ENCODE measurements around the gene NFE2L3.
"Not testable (repeated sequence)": the region's sequence is repeated elsewhere in the genome, so short reads cannot be mapped to it uniquely, and the experiment has no call there.

The NFE2L3 gene

GRCh38 chr7:26151953-26152781 is at the start of gene NFE2L3:
NFE2L3 (plus strand) TSS chr7:26152198; CDS start chr7:26152499, 301 bp downstream.
- Histone ChIP-seq H3K36me3 (ENCODE audit: control insufficient read depth, insufficient read depth, low read length) (no peaks in the 10 kb centered on the region), H3K27ac (ENCODE audit: low read depth, low read length) (no peak within 1 kb of the TSS), H3K9ac (ENCODE audit: low read length) (peak within 1 kb of the TSS; percentile 11), H3K27me3 (ENCODE audit: control insufficient read depth, insufficient read depth, low read length) (peaks cover 8% of the 10 kb centered on the region), H3K4me3 (ENCODE audit: low read length) (peak within 1 kb of the TSS; percentile 71), H3K4me1 (ENCODE audit: control insufficient read depth, insufficient read depth, low read length) (no peaks in the 10 kb centered on the region)

GRCh38 chr7:26103596-26103995 is 48.4 kb upstream of the NFE2L3 start:
- no peak overlapping the region for H3K9ac ChIP-seq (ENCODE audit: low read length)
- no peaks in the 10 kb centered on the region for H3K27me3 ChIP-seq (ENCODE audit: control insufficient read depth, insufficient read depth, low read length)
- H3K4me3 ChIP-seq (ENCODE audit: low read length): no peak overlapping the region
- H3K27ac ChIP-seq (ENCODE audit: low read depth, low read length): no peak overlapping the region
- no peaks in the 10 kb centered on the region for H3K4me1 ChIP-seq (ENCODE audit: control insufficient read depth, insufficient read depth, low read length)
- H3K36me3 ChIP-seq (ENCODE audit: control insufficient read depth, insufficient read depth, low read length): no peaks in the 10 kb centered on the region

GRCh38 chr7:26105236-26105635 is 46.8 kb upstream of the NFE2L3 start:
- Histone ChIP-seq H3K4me3 (ENCODE audit: low read length) (no peak overlapping the region), H3K27me3 (ENCODE audit: control insufficient read depth, insufficient read depth, low read length) (no peaks in the 10 kb centered on the region), H3K36me3 (ENCODE audit: control insufficient read depth, insufficient read depth, low read length) (no peaks in the 10 kb centered on the region), H3K9ac (ENCODE audit: low read length) (no peak overlapping the region), H3K27ac (ENCODE audit: low read depth, low read length) (no peak overlapping the region), H3K4me1 (ENCODE audit: control insufficient read depth, insufficient read depth, low read length) (no peaks in the 10 kb centered on the region)

- no peaks in the 10 kb centered on the region for H3K36me3 ChIP-seq (ENCODE audit: control insufficient read depth, insufficient read depth, low read length)
- no peaks in the 10 kb centered on the region for H3K27me3 ChIP-seq (ENCODE audit: control insufficient read depth, insufficient read depth, low read length)
- H3K27ac ChIP-seq (ENCODE audit: low read depth, low read length): no peak overlapping the region
- H3K9ac ChIP-seq (ENCODE audit: low read length): no peak overlapping the region
- H3K4me1 ChIP-seq (ENCODE audit: control insufficient read depth, insufficient read depth, low read length): no peaks in the 10 kb centered on the region
- no peak overlapping the region for H3K4me3 ChIP-seq (ENCODE audit: low read length)
These were observed 46.1 kb upstream of the NFE2L3 start for GRCh38 chr7:26105931-26106330.

- Histone ChIP-seq H3K9ac (ENCODE audit: low read length) (no peak overlapping the region), H3K27ac (ENCODE audit: low read depth, low read length) (no peak overlapping the region), H3K27me3 (ENCODE audit: control insufficient read depth, insufficient read depth, low read length) (no peaks in the 10 kb centered on the region), H3K4me3 (ENCODE audit: low read length) (no peak overlapping the region), H3K4me1 (ENCODE audit: control insufficient read depth, insufficient read depth, low read length) (no peaks in the 10 kb centered on the region), H3K36me3 (ENCODE audit: control insufficient read depth, insufficient read depth, low read length) (no peaks in the 10 kb centered on the region)
These were observed 39.7 kb upstream of the NFE2L3 start for GRCh38 chr7:26112203-26112740.

- no peaks in the 10 kb centered on the region for H3K4me1 ChIP-seq (ENCODE audit: control insufficient read depth, insufficient read depth, low read length)
- H3K27ac ChIP-seq (ENCODE audit: low read depth, low read length): no peak overlapping the region
- H3K36me3 ChIP-seq (ENCODE audit: control insufficient read depth, insufficient read depth, low read length): no peaks in the 10 kb centered on the region
- no peak overlapping the region for H3K9ac ChIP-seq (ENCODE audit: low read length)
- no peaks in the 10 kb centered on the region for H3K27me3 ChIP-seq (ENCODE audit: control insufficient read depth, insufficient read depth, low read length)
- H3K4me3 ChIP-seq (ENCODE audit: low read length): no peak overlapping the region
These were observed 36.3 kb upstream of the NFE2L3 start for GRCh38 chr7:26115650-26116049.

- Histone ChIP-seq H3K9ac (ENCODE audit: low read length) (no peak overlapping the region), H3K4me3 (ENCODE audit: low read length) (no peak overlapping the region), H3K27ac (ENCODE audit: low read depth, low read length) (no peak overlapping the region), H3K4me1 (ENCODE audit: control insufficient read depth, insufficient read depth, low read length) (no peaks in the 10 kb centered on the region), H3K36me3 (ENCODE audit: control insufficient read depth, insufficient read depth, low read length) (no peaks in the 10 kb centered on the region), H3K27me3 (ENCODE audit: control insufficient read depth, insufficient read depth, low read length) (no peaks in the 10 kb centered on the region)
These were observed 34.7 kb upstream of the NFE2L3 start for GRCh38 chr7:26117142-26117807.

- no peaks in the 10 kb centered on the region for H3K36me3 ChIP-seq (ENCODE audit: control insufficient read depth, insufficient read depth, low read length)
- H3K9ac ChIP-seq (ENCODE audit: low read length): no peak overlapping the region
- no peaks in the 10 kb centered on the region for H3K27me3 ChIP-seq (ENCODE audit: control insufficient read depth, insufficient read depth, low read length)
- H3K4me1 ChIP-seq (ENCODE audit: control insufficient read depth, insufficient read depth, low read length): no peaks in the 10 kb centered on the region
- H3K4me3 ChIP-seq (ENCODE audit: low read length): no peak overlapping the region
- H3K27ac ChIP-seq (ENCODE audit: low read depth, low read length): no peak overlapping the region
These were observed 34.0 kb upstream of the NFE2L3 start for GRCh38 chr7:26117970-26118369.

GRCh38 chr7:26122745-26123144 is 29.3 kb upstream of the NFE2L3 start:
- Histone ChIP-seq H3K27me3 (ENCODE audit: control insufficient read depth, insufficient read depth, low read length) (no peaks in the 10 kb centered on the region), H3K36me3 (ENCODE audit: control insufficient read depth, insufficient read depth, low read length) (no peaks in the 10 kb centered on the region), H3K9ac (ENCODE audit: low read length) (no peak overlapping the region), H3K4me1 (ENCODE audit: control insufficient read depth, insufficient read depth, low read length) (no peaks in the 10 kb centered on the region), H3K27ac (ENCODE audit: low read depth, low read length) (no peak overlapping the region), H3K4me3 (ENCODE audit: low read length) (no peak overlapping the region)

GRCh38 chr7:26124775-26125174 is 27.2 kb upstream of the NFE2L3 start:
- not testable (repeated sequence) for H3K27ac ChIP-seq (ENCODE audit: low read depth, low read length); H3K27me3 ChIP-seq (ENCODE audit: control insufficient read depth, insufficient read depth, low read length); H3K4me3 ChIP-seq (ENCODE audit: low read length); H3K4me1 ChIP-seq (ENCODE audit: control insufficient read depth, insufficient read depth, low read length); H3K9ac ChIP-seq (ENCODE audit: low read length); H3K36me3 ChIP-seq (ENCODE audit: control insufficient read depth, insufficient read depth, low read length)

- no peak overlapping the region for H3K4me3 ChIP-seq (ENCODE audit: low read length)
- H3K27ac ChIP-seq (ENCODE audit: low read depth, low read length): no peak overlapping the region
- H3K4me1 ChIP-seq (ENCODE audit: control insufficient read depth, insufficient read depth, low read length): no peaks in the 10 kb centered on the region
- H3K36me3 ChIP-seq (ENCODE audit: control insufficient read depth, insufficient read depth, low read length): no peaks in the 10 kb centered on the region
- no peak overlapping the region for H3K9ac ChIP-seq (ENCODE audit: low read length)
- H3K27me3 ChIP-seq (ENCODE audit: control insufficient read depth, insufficient read depth, low read length): no peaks in the 10 kb centered on the region
These were observed 24.6 kb upstream of the NFE2L3 start for GRCh38 chr7:26127411-26127810.

GRCh38 chr7:26131056-26131589 is 20.9 kb upstream of the NFE2L3 start:
- Histone ChIP-seq H3K4me3 (ENCODE audit: low read length) (no peak overlapping the region), H3K27ac (ENCODE audit: low read depth, low read length) (no peak overlapping the region), H3K36me3 (ENCODE audit: control insufficient read depth, insufficient read depth, low read length) (no peaks in the 10 kb centered on the region), H3K4me1 (ENCODE audit: control insufficient read depth, insufficient read depth, low read length) (no peaks in the 10 kb centered on the region), H3K9ac (ENCODE audit: low read length) (no peak overlapping the region), H3K27me3 (ENCODE audit: control insufficient read depth, insufficient read depth, low read length) (no peaks in the 10 kb centered on the region)
